Retinal pigment epithelial cell (primary cell): ENCODE results near the gene COX7A2.
A peak's percentile ranks its signal among the peaks of the same experiment; 100 is the strongest.

Experiments used
- DNase-seq: peaks from one replicate; pipeline ENCODE4 v3.0.0-alpha.2; 2010; ENCODE audit warnings: low read depth
- H3K4me3 ChIP-seq: 2 replicates; pipeline ENCODE4 v1.5.1; 2011; ENCODE audit warnings: mild to moderate bottlenecking, low read length, control low read depth, moderate library complexity
- TF ChIP-seq, protein P1 (sequence below): conservative IDR thresholded peaks from 2 replicates; pipeline ENCODE4 v1.5.1; 2011; ENCODE audit warnings: low read depth, low read length, control low read depth, inconsistent platforms

Gene COX7A2

GRCh38 chr6:75261299-75261698, 17.7 kb upstream of the COX7A2 start:
- TF ChIP-seq, protein P1, sequence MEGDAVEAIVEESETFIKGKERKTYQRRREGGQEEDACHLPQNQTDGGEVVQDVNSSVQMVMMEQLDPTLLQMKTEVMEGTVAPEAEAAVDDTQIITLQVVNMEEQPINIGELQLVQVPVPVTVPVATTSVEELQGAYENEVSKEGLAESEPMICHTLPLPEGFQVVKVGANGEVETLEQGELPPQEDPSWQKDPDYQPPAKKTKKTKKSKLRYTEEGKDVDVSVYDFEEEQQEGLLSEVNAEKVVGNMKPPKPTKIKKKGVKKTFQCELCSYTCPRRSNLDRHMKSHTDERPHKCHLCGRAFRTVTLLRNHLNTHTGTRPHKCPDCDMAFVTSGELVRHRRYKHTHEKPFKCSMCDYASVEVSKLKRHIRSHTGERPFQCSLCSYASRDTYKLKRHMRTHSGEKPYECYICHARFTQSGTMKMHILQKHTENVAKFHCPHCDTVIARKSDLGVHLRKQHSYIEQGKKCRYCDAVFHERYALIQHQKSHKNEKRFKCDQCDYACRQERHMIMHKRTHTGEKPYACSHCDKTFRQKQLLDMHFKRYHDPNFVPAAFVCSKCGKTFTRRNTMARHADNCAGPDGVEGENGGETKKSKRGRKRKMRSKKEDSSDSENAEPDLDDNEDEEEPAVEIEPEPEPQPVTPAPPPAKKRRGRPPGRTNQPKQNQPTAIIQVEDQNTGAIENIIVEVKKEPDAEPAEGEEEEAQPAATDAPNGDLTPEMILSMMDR = no peak
- DNase-seq = no peak
- no peak overlapping the region for H3K4me3 ChIP-seq

DNA sequence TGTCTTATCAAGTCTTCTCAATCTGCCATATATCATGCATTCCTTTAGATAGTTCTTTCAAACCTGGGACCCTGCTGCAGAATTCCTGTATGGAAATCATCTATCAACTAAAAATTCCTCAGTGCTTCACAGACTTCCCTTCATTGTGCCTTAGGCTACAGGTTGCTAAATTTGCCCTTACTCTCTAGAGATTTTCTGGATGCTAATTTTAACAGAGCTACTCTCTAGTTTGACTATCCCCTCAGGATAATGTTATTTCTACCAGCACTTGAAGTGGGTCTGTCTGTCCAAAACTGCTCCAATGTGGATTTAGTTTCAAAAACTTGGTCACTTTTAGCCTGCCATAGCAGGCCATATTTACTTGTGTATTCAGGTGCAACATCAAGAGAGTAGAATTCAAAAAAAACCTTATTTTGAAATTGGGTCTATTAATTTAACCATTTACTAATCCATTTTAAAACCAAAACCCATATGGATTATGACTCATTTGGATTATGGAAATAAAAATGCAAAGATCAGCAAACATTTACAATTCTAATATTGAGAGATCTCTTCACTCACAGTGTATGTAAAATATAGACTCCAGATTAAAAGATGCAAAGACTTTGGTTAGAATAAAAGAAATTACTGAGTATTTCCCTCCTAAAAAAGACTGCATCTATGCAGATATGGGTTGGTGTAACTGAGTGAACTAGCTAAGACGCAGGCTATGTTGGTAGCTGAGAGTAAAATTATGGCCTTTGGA, 13.9 kb upstream of the COX7A2 start:
- TF ChIP-seq, protein P1 = no peak
- no peak overlapping the region for H3K4me3 ChIP-seq
- DNase-seq = no peak

DNA sequence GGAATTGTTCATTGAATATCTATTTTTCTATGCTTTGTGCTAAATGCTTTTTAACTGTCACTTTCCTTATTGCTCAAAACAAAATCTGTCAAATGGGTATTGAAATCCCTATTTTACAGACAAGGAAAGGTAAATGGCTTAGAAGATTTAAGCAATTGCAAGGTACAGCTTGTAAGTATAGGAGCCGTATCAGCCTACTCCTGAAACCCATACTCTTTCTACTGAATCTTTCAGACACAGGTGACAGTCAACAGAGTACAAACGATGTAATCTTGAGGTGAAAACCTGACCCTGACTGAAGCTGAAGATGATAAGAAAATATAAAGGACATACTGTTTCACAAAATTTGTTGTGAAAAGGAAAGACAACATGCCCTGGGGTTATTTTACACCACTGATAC, 7.0 kb upstream of the COX7A2 start:
- TF ChIP-seq, protein P1 = no peak
- no peak for DNase-seq
- H3K4me3 ChIP-seq = no peak overlapping the region

GRCh38 chr6:75249837-75250236, 6.2 kb upstream of the COX7A2 start:
- DNase-seq = no peak
- H3K4me3 ChIP-seq = no peak overlapping the region
- TF ChIP-seq, protein P1 = no peak

- TF ChIP-seq, protein P1 = no peak
- H3K4me3 ChIP-seq = no peak overlapping the region
- DNase-seq = peak; percentile 40
Observed at GRCh38 chr6:75246386-75246785, 2.8 kb upstream of the COX7A2 start.

- DNase-seq = no peak
- peak overlapping the region; percentile 91 for H3K4me3 ChIP-seq
- TF ChIP-seq, protein P1 = no peak
Observed at GRCh38 chr6:75244063-75244584, 523 bp upstream of the COX7A2 start.

DNA sequence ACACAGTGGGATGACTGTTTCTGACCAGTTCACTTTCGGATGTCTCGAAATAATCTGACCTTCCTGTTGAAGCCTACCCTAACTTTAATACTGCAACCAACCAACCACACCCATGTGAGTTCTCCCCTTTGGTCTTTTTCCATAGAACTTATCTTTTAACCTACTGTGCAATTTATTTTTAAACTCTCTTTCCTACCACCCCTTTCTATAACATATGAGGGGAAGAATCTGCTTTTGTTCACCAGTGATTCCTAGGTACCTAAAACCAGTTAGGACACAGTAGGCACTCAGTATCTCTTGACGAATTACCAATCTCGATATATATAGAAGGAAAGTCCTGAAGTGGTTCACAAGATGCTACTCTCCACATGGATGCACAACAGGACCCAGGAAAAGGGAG, 7.0 kb downstream of the COX7A2 start:
- no peak for DNase-seq
- TF ChIP-seq, protein P1 = no peak
- H3K4me3 ChIP-seq = no peak overlapping the region
